Astrocyte of the spinal cord (primary cell): ENCODE results near the gene ANKRD34A.
A peak's percentile ranks its signal among the peaks of the same experiment; 100 is the strongest.

Experiments
- DNase-seq: peaks from one replicate; pipeline ENCODE4 v3.0.0; 2011; ENCODE audit warnings: low read depth, low spot score
- H3K4me3 ChIP-seq: 2 replicates; pipeline ENCODE4 v1.5.1; 2011; ENCODE audit warnings: low read depth, mild to moderate bottlenecking, low read length, moderate library complexity
- CTCF ChIP-seq: IDR thresholded peaks from 2 replicates; pipeline ENCODE4 v1.5.1; 2012; ENCODE audit warnings: low read depth, mild to moderate bottlenecking, low read length, inconsistent platforms
- in situ Hi-C: cut with HindIII; loops from 2 replicates; pipeline ENCODE4 v1.10.0; 2017; ENCODE audit warnings: low sequenced_read_pairs

ANKRD34A gene

DNA sequence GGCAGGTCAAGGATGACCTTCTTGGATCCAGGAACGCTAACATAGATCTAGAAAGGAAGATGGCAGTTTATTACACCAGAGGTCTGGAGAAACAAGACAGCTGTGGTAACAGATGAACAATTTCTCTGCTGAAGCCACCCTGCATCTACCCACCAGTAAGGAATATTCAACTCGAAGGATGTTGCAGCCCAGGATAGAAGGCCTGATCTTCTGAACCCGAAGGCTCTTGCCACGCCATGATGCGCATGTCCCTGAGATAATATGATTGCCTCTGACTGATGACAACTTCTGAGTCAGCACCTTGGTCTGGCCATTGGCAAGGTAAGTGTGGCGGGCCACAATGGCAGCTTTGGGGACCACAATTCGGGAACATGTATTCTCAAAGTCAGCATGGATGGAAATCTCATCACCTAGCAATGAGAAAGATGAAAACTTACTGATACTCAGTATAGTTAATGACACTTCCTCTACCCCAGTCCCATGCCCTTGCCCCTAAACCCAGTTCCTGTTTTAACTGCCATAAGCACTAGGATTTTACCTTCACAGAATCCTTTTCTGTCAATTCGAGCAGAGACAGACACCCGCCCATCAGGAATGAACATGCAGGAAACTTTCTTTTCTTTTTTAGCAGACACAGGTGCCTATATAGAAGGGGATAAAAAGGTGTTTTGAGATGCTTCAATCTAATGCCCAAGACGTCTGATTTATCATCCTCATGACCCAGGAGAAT lies 30.2 kb upstream of the ANKRD34A start:
- peak overlapping the region; percentile 97 for H3K4me3 ChIP-seq
- DNase-seq: no peak
- TF ChIP-seq CTCF: no peak
- in situ Hi-C loops: no loop called here

GRCh38 chr1:145993618-145994390 lies 29.4 kb upstream of the ANKRD34A start:
- peak overlapping the region; percentile 97 for H3K4me3 ChIP-seq
- in situ Hi-C loops: no loop called here
- no peak for TF ChIP-seq CTCF
- no peak for DNase-seq

GRCh38 chr1:145992958-145993617 lies 28.7 kb upstream of the ANKRD34A start:
- TF ChIP-seq CTCF: no peak
- in situ Hi-C loops: no loop called here
- DNase-seq: no peak
- peak overlapping the region; percentile 97 for H3K4me3 ChIP-seq

DNA sequence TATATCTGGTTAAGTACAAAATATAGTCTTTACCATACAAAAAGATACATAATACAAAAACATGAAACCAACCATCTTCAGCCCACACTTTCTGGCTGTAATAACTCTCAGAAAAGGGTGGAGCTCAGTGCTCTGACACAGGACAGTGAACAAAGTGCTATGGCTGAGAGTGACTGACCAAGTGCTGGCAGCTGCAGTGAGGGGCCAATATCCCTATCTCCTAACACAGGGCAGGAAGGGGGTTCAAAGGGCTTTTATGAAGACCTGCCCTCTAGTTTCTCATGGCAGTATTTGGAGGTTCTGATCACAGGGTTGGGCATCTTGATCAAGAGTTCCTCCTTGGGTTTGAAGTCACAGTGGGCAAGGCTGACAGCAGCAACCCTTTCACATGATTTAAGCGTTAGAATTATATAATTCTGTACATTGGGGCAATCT lies 28.1 kb upstream of the ANKRD34A start:
- in situ Hi-C loops: no loop called here
- TF ChIP-seq CTCF: no peak
- no peak for DNase-seq
- H3K4me3 ChIP-seq: peak overlapping the region; percentile 97

- in situ Hi-C loops: no loop called here
- H3K4me3 ChIP-seq: no peak overlapping the region
- TF ChIP-seq CTCF: no peak
- no peak for DNase-seq
Observed at GRCh38 chr1:145991735-145992412, 27.5 kb upstream of the ANKRD34A start.

DNA sequence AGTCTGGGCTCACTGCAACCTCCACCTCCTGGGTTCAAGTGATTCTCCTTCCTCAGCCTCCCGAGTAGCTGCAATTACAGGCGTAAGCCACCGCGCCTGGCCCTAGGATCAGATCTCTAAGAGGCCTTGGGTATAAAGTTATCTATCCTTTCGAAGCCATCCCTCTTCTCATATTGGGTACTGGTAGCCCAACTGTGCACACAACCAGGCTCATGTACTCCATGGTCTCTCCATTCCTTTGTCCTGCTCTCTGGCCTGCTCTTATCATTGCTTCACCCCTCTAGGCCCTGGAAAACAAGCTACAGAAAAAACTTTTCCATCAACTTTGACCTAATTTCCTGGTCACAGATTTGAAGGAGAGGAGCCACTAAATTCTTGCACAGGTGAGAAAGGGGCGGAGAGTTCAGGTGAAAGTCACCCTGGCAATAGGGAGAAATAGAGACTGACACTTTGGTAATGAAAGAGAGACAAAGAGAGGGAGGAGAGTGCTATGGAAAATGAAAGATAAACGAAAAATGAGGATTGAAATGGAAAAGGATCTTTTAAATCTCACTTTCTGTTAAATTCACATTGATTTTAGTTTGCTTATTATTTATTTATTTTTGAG lies 26.0 kb upstream of the ANKRD34A start:
- no peak overlapping the region for H3K4me3 ChIP-seq
- in situ Hi-C loops: no loop called here
- TF ChIP-seq CTCF: no peak
- no peak for DNase-seq
